MCF 10A (cell line): ENCODE data around the gene TBX1. TPM values are rescaled to one million over a fixed set of nuclear protein-coding genes. Genes with fewer than 3 reads are reported as not detected.

ENCODE experiments used
- BruUV-seq: library from RNA; stranded (reverse); fragments of 400-500 nt; replicated peaks from 2 replicates; lab custom pipeline; 2021; lab: Mats Ljungman, UMichigan
- CTCF ChIA-PET: fragments of 300-600 bp; sonication (Branson Sonifier 250); formaldehyde crosslinking; extraction: SDS; loops from one replicate; lab custom pipeline; 2021; ENCODE audit warnings: antibody characterized with exemption, inconsistent platforms; lab: Yijun Ruan, JAX
- POLR2A ChIA-PET: fragments of 300-600, 350-650 bp; sonication (Branson Sonifier 250); formaldehyde crosslinking; extraction: SDS; loops from one replicate; lab custom pipeline; 2020; ENCODE audit warnings: antibody characterized with exemption, inconsistent platforms; lab: Yijun Ruan, JAX
- DNase-seq: peaks from one replicate; pipeline ENCODE4 v3.0.0-alpha.2; 2018; ENCODE audit not compliant: unreplicated experiment
- H3K27ac Mint-ChIP-seq: one replicate; pipeline ENCODE4 v1.8.0; 2022; ENCODE audit warnings: mild to moderate bottlenecking, low read depth, mixed read lengths; ENCODE audit not compliant: unreplicated experiment
- H3K27me3 Mint-ChIP-seq: one replicate; pipeline ENCODE4 v1.8.0; 2022; ENCODE audit warnings: mixed read lengths; ENCODE audit not compliant: insufficient read depth, unreplicated experiment
- H3K36me3 Mint-ChIP-seq: one replicate; pipeline ENCODE4 v1.8.0; 2022; ENCODE audit warnings: mild to moderate bottlenecking, moderate library complexity, mixed read lengths; ENCODE audit not compliant: insufficient read depth, unreplicated experiment
- H3K4me1 Mint-ChIP-seq: one replicate; pipeline ENCODE4 v1.8.0; 2022; ENCODE audit warnings: mixed read lengths; ENCODE audit not compliant: insufficient read depth, unreplicated experiment
- H3K4me3 Mint-ChIP-seq: one replicate; pipeline ENCODE4 v1.8.0; 2022; ENCODE audit warnings: mild to moderate bottlenecking, moderate library complexity, mixed read lengths; ENCODE audit not compliant: unreplicated experiment
- H3K9me3 Mint-ChIP-seq: one replicate; pipeline ENCODE4 v1.8.0; 2022; ENCODE audit warnings: mixed read lengths; ENCODE audit not compliant: unreplicated experiment
- CTCF ChIP-seq: fragments of 200-600 bp; IDR thresholded peaks from one replicate; pipeline ENCODE4 v1.8.0; 2022; ENCODE audit warnings: antibody characterized with exemption, mild to moderate bottlenecking; ENCODE audit not compliant: unreplicated experiment
- intact Hi-C: fragments of 100-400 bp; cut with micrococcal nuclease; formaldehyde crosslinking; loops from 2 replicates; pipeline ENCODE4 v1.14.1; 2022
- total RNA-seq: library from RNA; stranded (reverse); gene quantifications from 2 replicates; pipeline ENCODE4 v1.2.3, GENCODE V29; 2022

Gene TBX1
- total RNA-seq, 1 experiment from 2014 or later, result not detected

GRCh38 chr22:19743651-19744050, 16.9 kb upstream of the TBX1 start:
- Mint-ChIP-seq H3K27me3 (no peaks in the 10 kb centered on the region), H3K9me3 (no peaks in the 10 kb centered on the region), H3K4me1 (no peaks in the 10 kb centered on the region), H3K4me3 (no peak overlapping the region), H3K27ac (no peak overlapping the region), H3K36me3 (no peaks in the 10 kb centered on the region)
- CTCF ChIA-PET, result interaction anchor here (0.7 to 1.0 kb wide), 2 partner anchors 23 to 203 kb away, joined by 3 read pairs; no protein-coding TSS in a partner anchor
- TF ChIP-seq CTCF, result no peak
- intact Hi-C loops, result no loop called here
- DNase-seq, result no peak
- BruUV-seq, result no TSS peak
- POLR2A ChIA-PET, result no interaction called here

GRCh38 chr22:19744350-19745006, 16.1 kb upstream of the TBX1 start:
- CTCF ChIA-PET, result interaction anchor here (0.6 to 1.6 kb wide), 5 partner anchors 122 to 788 kb away, joined by 3 to 5 read pairs (median 4); no protein-coding TSS in a partner anchor
- H3K36me3 Mint-ChIP-seq, result no peaks in the 10 kb centered on the region
- no TSS peak for BruUV-seq
- no peak overlapping the region for H3K4me3 Mint-ChIP-seq
- POLR2A ChIA-PET, result no interaction called here
- H3K27ac Mint-ChIP-seq, result no peak overlapping the region
- no peaks in the 10 kb centered on the region for H3K9me3 Mint-ChIP-seq
- intact Hi-C loops, result no loop called here
- H3K27me3 Mint-ChIP-seq, result no peaks in the 10 kb centered on the region
- no peaks in the 10 kb centered on the region for H3K4me1 Mint-ChIP-seq
- no peak for DNase-seq
- no peak for TF ChIP-seq CTCF

GRCh38 chr22:19745155-19746101, 15.2 kb upstream of the TBX1 start:
- Mint-ChIP-seq H3K36me3 (no peaks in the 10 kb centered on the region), H3K4me1 (no peaks in the 10 kb centered on the region), H3K27ac (no peak overlapping the region), H3K4me3 (no peak overlapping the region), H3K9me3 (no peaks in the 10 kb centered on the region), H3K27me3 (no peaks in the 10 kb centered on the region)
- intact Hi-C loops, result no loop called here
- CTCF ChIA-PET, result interaction anchor here (0.6 to 2.8 kb wide), 8 partner anchors 11 to 789 kb away, joined by 3 to 26 read pairs (median 4); no protein-coding TSS in a partner anchor
- POLR2A ChIA-PET, result no interaction called here
- no peak for DNase-seq
- BruUV-seq, result no TSS peak
- no peak for TF ChIP-seq CTCF

GRCh38 chr22:19746726-19747125, 13.9 kb upstream of the TBX1 start:
- CTCF ChIA-PET, result interaction anchor here (2.8 kb wide), 1 partner anchor 16 kb away, joined by 26 read pairs; no protein-coding TSS in a partner anchor
- H3K9me3 Mint-ChIP-seq, result no peaks in the 10 kb centered on the region
- no peaks in the 10 kb centered on the region for H3K36me3 Mint-ChIP-seq
- H3K27me3 Mint-ChIP-seq, result no peaks in the 10 kb centered on the region
- no TSS peak for BruUV-seq
- intact Hi-C loops, result no loop called here
- H3K27ac Mint-ChIP-seq, result no peak overlapping the region
- H3K4me3 Mint-ChIP-seq, result no peak overlapping the region
- POLR2A ChIA-PET, result no interaction called here
- no peak for TF ChIP-seq CTCF
- no peaks in the 10 kb centered on the region for H3K4me1 Mint-ChIP-seq
- no peak for DNase-seq
